Ascending aorta (tissue), 2 donors: ENCODE results near the gene E2F3. TPM values are rescaled to one million over a fixed set of nuclear protein-coding genes. Genes with fewer than 3 reads are reported as not detected.

ENCODE experiments used
- DNase-seq, 2 donors: peaks; one replicate each; pipeline ENCODE4 v3.0.0-alpha.2; 2019; ENCODE audit warnings: low spot score in 2 of 2
- H3K27ac ChIP-seq, 2 donors: fragments of 200-600 bp; sonication (generic); one replicate each; pipeline ENCODE4 v1.5.1; 2016 to 2017; ENCODE audit warnings: mild to moderate bottlenecking in 1 of 2
- H3K27me3 ChIP-seq: fragments of 200-600 bp; sonication (generic); one replicate; pipeline ENCODE4 v1.5.1; 2017
- H3K36me3 ChIP-seq, 2 donors: fragments of 200-600 bp; sonication (generic); one replicate each; pipeline ENCODE4 v1.5.1; 2016
- H3K4me1 ChIP-seq, 2 donors: fragments of 200-600 bp; sonication (generic); one replicate each; pipeline ENCODE4 v1.5.1; 2016 to 2017; ENCODE audit warnings: mild to moderate bottlenecking in 1 of 2
- H3K4me3 ChIP-seq, 2 donors: fragments of 200-600 bp; sonication (generic); one replicate each; pipeline ENCODE4 v1.5.1; 2016 to 2017; ENCODE audit warnings: mild to moderate bottlenecking in 1 of 2
- H3K9me3 ChIP-seq, 2 donors: fragments of 200-600 bp; sonication (generic); one replicate each; pipeline ENCODE4 v1.5.1; 2016
- CTCF ChIP-seq, 3 experiments: fragments of 200-600 bp in 2 of 3; fragments of 450-650 bp in 1 of 3; sonication (generic) in 2 of 3; IDR thresholded peaks; one replicate each; pipeline ENCODE4 v1.5.1; 2016 to 2019; ENCODE audit warnings: antibody characterized with exemption in 3 of 3, mild to moderate bottlenecking in 1 of 3, moderate library complexity in 1 of 3
- intact Hi-C: fragments of 100-400 bp; cut with DNase I; formaldehyde crosslinking; loops from one replicate; pipeline ENCODE4 v1.15.1; 2023
- total RNA-seq: library from RNA; depleted of rRNA; stranded (reverse); fragments of >200 nt; gene quantifications from one replicate; pipeline ENCODE4 v1.1.0, GENCODE V29; 2016

The E2F3 gene
- total RNA-seq, 1 donor from 2014 or later = 1.1 TPM

- Histone ChIP-seq H3K27ac (no peak overlapping the region), H3K4me3 (no peak overlapping the region), H3K36me3 (peaks cover 16 to 25% of the 10 kb centered on the region in 2 donors), H3K27me3 (no peaks in the 10 kb centered on the region), H3K4me1 (no peaks in the 10 kb centered on the region), H3K9me3 (no peaks in the 10 kb centered on the region)
- no peak for DNase-seq
- intact Hi-C loops = loop anchor here (5.0 kb wide), 1 partner anchor 82 kb away; the partner anchor contains the start of gene E2F3
- TF ChIP-seq CTCF (IDR thresholded peaks at IDR 0.05) = no peak
These were observed 82.3 kb downstream of the E2F3 start for GRCh38 chr6:20483887-20484497.

GRCh38 chr6:20486641-20487040 lies 85.0 kb downstream of the E2F3 start:
- TF ChIP-seq CTCF (IDR thresholded peaks at IDR 0.05) = no peak
- no peaks in the 10 kb centered on the region for H3K4me1 ChIP-seq
- no peaks in the 10 kb centered on the region for H3K9me3 ChIP-seq
- H3K4me3 ChIP-seq = no peak overlapping the region
- no peak overlapping the region for H3K27ac ChIP-seq
- no peak for DNase-seq
- H3K27me3 ChIP-seq = no peaks in the 10 kb centered on the region
- H3K36me3 ChIP-seq = peaks cover 38 to 47% of the 10 kb centered on the region in 2 donors
- intact Hi-C loops = no loop called here

GRCh38 chr6:20487669-20488375 lies 86.1 kb downstream of the E2F3 start:
- H3K27ac ChIP-seq = no peak overlapping the region
- intact Hi-C loops = no loop called here
- H3K4me3 ChIP-seq = no peak overlapping the region
- peaks cover 37 to 42% of the 10 kb centered on the region in 2 donors for H3K36me3 ChIP-seq
- no peaks in the 10 kb centered on the region for H3K9me3 ChIP-seq
- H3K27me3 ChIP-seq = no peaks in the 10 kb centered on the region
- no peak for DNase-seq
- H3K4me1 ChIP-seq = no peaks in the 10 kb centered on the region
- no peak for TF ChIP-seq CTCF (IDR thresholded peaks at IDR 0.05)

GRCh38 chr6:20490591-20490990 lies 88.9 kb downstream of the E2F3 start:
- intact Hi-C loops = no loop called here
- H3K4me3 ChIP-seq = no peak overlapping the region

GRCh38 chr6:20492099-20492498 lies 90.4 kb downstream of the E2F3 start:
- Histone ChIP-seq H3K27ac (no peak overlapping the region), H3K4me1 (no peaks in the 10 kb centered on the region), H3K27me3 (no peaks in the 10 kb centered on the region), H3K9me3 (no peaks in the 10 kb centered on the region), H3K36me3 (peaks cover 32 to 36% of the 10 kb centered on the region in 2 donors), H3K4me3 (no peak overlapping the region)
- DNase-seq = no peak
- TF ChIP-seq CTCF (IDR thresholded peaks at IDR 0.05) = no peak
- intact Hi-C loops = no loop called here

More at GRCh38 chr6:20490591-20490990, 88.9 kb downstream of the E2F3 start:
- Histone ChIP-seq H3K27me3 (no peaks in the 10 kb centered on the region), H3K27ac (no peak overlapping the region), H3K9me3 (no peaks in the 10 kb centered on the region), H3K36me3 (peaks cover 32 to 36% of the 10 kb centered on the region in 2 donors), H3K4me1 (no peaks in the 10 kb centered on the region)
- no peak for TF ChIP-seq CTCF (IDR thresholded peaks at IDR 0.05)
- no peak for DNase-seq
